Stimulated activated naive CD4-positive, alpha-beta T cell (primary cell): Measurements from ENCODE around the gene RBBP8NL.

Experiments
- DNase-seq, 6 experiments: peaks; one replicate each; lab custom pipeline; 2025; lab: John Stamatoyannopoulos, UW

RBBP8NL gene

DNA sequence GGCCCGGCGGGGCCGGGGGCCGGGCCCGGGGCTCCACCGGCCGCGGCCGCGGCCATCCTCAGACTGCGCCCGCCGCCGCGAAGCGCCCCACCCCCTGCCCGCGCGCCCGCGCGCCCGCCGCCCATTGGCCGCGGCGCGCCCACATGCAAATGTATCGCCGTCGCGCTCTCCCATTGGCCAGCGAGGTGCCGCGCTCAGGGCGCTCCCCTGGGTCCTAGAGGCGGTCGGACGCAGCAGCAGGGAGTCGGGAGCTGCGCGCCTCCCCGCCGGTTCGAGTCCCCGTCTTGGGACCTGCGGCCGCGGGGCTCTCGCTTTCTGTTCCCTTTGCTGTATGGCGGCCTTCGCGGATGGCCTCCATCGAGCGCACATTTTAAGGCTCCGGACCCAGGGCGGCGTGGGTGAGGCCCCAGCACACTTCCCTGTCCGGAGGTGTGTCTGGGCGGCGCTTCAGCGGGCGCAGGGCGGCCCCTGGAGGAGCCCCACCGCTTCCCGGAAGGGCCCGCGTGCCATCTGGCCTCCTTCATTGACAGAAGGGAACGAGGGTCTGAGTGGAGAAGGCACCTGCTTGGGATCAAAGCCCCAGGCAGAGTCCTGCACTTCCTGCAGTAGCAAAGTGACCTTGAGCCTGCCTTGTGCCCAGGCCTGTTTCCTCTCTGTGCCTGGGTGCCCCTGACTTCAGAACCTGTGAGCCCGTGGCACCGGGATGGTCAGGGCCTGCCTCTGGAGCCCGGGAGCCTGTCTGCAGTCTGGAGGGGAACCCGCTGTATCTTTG, 19.9 kb downstream of the RBBP8NL start, which contains the start of gene CABLES2:
Gene CABLES2, minus strand, starts transcription at position 65 of the 772 bp plus-strand sequence. Its CDS starts 9 bp downstream, at position 56.
- peak; percentile 80 to 90 (median 86) for DNase-seq

DNA sequence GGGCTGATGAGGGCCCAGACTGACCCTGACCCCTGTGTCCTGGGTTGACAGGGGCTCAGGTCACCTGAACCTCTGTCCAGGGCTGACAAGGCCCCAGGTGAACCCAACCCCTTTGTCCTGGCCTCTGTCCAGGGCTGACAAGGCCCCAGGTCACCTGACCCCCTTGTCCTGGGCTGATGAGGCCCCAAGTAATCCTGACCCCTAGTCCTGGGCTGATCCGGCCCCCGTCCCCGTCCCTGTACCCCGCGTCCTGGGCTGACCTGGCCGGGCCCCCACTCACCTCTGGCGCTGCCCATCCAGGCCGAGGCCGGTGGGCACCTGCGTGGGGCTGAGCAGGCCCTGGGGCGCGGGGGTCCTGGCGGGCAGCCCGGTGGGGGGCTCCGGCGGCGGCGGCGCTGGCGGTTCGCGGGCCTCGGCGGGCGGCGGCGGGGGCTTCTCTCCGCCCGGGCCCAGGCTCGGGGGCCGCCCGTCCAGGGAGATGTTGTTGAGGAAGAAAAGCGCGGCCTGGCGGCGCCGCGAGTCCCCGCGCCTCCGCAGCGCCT, 20.6 kb downstream of the RBBP8NL start:
- peak in 1 of 6 experiments; percentile 50 for DNase-seq

- no peak for DNase-seq
Measured at GRCh38 chr20:62405981-62406513, 21.3 kb downstream of the RBBP8NL start.

DNA sequence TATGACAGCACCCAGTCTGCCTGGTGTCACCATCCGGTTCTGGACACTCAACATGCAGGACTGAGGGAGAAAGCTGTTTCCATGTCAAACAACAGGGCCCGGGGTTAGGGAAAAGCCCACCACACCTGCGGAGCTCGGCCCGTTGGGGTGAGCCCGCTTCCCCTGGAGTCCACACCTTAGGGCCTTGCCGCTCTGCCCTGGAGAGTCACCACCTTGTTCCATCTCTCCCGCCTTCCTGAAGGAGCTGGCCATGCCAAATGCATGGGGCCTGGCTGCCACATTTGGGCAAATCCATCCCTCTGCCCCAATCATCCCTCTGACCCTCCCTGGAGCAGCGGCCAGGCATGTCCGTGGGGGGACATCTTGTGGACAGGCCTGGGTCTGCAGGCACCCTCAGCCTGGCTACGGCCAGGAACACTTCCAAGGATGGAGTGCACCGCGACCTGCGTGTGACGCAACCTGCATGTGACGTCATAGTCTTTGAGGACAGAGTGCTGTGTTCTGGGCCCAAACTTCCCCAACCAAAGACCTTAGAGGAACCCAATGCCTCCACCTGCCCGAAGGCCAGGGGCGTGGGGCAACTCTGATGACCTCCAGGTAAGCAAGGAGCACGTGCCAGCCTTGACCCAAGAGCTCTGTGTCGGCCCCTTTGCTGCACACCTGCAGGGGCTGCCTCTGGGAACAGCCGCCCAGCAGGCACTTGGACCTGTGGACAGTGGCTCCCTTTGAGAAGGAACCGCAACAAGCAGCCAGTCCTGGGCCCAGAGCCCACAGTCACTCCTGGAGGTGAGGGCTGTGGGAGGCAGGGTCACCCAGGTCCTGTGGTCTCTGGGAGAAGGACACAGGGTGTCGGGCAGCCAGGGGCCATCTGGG, 22.0 kb downstream of the RBBP8NL start:
- no peak for DNase-seq

DNA sequence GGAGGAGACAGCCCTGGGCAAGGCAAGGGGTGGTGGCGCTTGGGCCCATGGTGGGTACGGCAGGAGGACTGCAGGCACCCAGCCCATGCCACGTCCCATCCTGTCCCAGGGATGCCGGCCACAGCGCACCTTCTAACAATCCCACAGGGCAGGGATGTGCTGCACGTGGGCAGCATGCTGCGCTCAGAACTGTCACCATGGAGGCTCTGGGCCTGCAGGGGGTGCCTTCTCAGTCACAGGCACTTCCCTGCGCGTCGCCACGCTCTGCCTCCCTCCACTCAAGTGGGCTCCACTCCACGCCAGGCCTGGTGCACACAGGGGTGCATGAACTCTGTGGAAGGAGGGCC, 22.6 kb downstream of the RBBP8NL start:
- no peak for DNase-seq

DNA sequence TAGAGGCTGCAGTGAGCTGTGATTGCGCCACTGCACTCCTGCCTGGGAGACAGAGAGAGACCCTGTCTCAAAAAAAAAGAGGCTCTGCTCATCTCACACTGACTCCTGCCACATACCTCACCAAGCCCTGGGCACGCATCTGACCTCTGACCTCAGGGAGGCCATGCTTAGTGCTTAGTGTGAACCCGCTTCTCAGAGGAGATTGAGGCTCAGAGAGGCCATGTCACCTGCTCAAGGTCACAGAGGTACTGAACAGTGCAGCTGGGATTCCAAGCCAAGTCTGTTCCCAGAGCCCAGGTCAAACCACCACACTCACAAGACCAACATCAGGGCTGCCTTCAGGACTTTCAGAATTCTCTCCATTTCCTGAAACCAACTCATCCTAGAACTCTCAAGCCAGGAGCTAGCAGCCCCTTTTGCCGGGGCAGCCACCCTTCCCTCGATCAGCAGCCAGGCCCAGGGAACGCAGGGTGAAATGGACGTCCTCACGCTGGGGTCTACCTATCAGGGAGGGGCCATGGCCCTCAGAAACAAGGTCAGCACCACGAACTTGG, 23.1 kb downstream of the RBBP8NL start:
- no peak for DNase-seq

DNA sequence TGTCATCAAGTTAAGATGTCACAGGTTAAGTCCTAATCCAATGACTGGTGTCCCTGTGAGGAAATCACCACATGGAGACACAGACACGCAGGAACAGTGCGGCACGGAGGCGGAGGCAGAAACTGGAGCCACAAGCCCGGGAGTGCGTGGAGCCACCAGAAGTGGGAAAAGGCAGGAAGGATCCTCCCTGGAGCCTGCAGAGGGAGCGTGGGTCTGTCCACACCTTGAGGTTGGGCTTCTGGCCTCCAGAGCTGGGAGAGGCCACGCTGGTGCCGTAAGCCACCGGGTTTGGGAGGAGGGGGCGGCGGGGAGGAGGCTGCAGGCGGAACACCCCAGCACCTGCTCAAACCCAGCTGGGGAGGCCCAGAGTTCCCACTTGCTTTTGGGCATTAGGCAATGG, 24.0 kb downstream of the RBBP8NL start:
- DNase-seq, result no peak

DNA sequence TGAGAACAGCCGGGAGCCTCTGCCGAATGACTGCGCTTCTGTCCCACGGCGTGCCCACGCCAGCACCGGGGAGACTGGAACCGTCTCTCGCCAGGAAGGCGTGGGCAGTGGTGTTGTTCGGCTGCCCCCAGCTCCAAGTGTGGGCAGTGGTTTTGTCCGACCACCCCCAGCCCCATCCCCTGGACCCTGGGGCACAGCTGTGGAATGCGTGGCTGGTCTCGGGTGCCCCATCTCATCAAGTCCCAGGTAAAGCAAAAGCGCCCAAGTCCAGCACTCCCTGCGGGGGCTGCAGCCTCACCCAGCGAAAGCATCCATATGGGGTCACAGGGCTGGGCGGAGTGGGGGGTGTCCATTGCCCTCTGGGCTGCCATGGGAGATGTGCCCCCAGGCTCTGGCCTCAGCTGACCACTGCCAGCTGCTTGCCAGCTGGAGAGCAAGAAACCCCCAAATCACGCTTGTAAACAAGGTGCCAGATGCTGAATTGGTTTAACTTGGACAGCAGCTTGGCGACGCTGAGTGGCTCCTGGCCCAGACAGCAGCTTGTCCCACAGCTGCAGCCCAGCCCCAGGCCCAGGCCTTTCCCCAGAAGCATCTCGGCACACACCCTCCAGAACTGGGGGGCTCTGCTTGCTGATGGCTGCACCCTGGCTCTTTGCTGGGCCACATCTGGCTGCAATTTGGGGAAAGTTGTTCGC, 24.7 kb downstream of the RBBP8NL start:
- DNase-seq, result no peak

- no peak for DNase-seq
Measured at GRCh38 chr20:62401331-62401779, 26.0 kb downstream of the RBBP8NL start.

- DNase-seq, result no peak
Measured at GRCh38 chr20:62400541-62400940, 26.8 kb downstream of the RBBP8NL start.

DNA sequence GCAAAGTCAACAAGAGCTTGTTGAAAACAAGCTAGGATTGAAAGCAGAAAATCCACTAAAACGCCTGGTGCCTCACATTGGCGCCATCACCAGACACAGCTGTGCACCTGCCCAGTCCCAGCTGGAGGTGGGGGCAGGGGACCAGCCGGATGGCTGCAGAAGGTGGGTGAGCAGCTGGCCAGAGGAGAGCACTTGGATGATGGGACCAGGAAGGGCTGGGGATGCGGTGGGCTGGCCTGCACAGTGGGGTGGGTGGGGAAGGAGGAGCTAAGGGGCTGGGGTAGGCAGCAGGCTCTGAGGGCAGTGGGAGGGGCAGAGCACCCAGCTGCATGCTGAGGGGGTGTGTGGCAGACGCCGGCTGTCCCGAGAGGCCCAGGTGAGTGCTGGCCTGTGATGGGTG, 27.3 kb downstream of the RBBP8NL start:
- DNase-seq, result no peak

DNA sequence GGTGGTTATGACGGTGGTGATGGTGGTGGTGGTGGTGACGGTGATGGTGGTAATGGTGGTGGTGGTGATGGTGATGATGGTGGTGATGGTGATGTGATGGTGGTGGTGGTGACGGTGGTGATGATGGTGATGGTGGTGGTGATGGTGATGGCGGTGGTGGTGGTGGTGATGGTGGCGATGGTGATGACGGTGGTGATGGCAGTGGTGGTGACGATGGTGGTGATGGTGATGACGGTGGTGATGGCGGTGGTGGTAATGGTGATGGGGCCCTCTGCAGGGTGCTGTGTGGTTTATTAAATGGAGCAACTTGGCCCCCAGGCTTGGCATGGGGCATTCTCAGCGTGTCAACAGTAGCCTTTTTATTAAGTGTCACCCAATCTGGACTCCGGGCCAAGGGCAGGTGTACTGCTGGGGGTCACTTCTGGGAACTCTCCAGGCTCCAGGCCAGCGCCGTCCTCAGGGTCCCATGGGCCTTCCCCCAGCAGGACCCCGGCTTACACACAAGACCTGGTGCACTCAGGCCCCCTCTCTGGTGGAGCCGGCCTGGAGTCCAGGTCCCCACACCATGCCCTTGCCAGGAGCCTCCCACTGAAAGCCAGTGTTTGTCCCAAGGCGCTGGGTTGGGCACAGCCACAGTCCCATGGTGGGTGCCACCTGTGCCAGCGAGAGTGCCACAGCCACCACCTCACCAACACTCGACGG, 29.1 kb downstream of the RBBP8NL start:
- no peak for DNase-seq

DNA sequence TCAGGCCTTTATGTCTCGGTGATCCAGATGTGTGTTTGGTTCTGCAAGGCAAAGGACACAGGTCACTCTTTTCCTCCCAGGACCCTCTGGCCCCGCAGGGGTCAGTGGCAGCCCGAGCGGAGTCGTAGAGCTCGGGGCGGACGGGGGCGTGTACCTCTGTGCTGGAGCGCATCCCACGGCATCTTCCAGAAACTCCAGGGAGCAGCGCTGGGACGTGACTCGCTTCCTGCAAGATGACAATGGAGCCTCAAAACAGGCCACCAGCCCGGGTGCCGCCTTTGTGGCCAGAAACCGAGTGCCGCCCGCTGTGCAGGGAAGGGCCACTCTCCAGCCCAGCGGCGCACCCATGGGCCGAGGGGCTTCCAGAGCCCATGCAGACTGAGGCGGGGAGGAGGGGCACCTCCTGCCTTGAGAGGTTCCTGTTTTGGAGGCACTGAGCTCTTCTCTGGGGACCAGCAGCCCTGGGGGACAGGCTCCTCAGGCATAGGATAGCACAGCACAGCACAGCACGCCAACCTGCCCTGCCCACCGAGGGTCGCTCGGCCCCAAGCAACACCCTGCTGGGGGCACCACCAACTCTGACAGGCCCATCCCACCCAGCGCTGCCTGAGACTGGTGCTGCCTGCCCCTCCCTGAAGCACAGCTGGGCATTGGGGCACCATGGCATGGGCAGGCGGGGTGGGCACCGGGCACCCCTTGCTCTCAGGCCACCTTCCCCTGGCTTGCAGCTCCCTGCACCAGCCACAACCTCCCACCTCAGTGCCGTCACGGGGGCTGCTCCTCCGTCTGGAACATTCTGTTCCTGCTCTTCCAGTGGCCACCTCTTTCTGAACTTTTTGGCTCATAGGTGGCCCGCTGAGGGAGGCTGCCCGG, 30.7 kb downstream of the RBBP8NL start:
- DNase-seq, result no peak

- no peak for DNase-seq
Measured at GRCh38 chr20:62395311-62396242, 31.8 kb downstream of the RBBP8NL start.

DNA sequence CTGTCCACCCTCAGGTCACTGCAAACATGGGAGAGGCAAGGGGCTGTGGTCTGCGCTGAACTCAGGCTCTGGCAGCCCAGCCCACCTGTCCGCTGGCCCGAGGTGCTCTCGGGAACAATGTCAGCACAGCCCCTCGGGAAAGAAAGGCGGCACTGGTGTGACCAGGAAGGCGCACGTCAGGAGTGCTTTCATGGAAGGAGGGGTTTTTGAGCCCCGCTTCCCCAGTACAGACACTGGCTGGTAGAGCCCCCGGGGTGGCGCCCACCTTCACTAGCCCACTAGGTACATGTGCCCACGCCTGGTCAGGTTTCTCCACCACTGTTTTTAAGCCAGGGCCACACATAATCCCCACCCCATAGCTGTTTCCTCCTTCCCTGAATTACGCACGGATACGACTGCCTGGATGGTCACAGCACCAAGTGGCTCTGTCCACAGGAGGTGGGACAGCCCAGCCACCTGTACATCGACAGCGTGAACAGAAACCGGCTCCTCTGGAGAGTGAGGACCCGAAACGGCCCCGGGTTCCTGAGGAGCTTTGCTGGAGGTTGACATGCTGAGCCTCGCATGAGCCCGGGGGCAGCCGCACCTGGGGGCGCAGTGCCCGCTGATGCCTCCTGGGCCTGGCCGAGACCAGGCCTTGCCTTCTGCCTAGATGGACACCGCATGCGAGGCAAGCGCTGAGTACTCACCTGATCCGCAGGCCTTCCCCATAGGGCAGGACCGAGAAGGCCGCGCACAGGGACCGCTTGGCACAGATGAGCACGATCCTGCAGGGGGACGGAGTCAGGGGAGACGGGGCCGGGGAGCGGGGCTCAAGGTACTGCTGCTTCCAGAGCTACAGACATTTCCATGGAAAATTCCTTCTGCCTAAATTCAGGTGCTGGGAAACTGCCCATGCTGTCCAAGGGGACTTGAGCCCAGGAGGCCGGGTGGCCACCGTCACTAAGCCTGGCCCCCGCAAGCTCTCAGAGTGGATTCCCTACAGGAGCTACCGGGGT, 32.8 kb downstream of the RBBP8NL start:
- DNase-seq, result no peak

- no peak for DNase-seq
Measured at GRCh38 chr20:62393830-62394229, 33.5 kb downstream of the RBBP8NL start.

GRCh38 chr20:62393335-62393665, 34.0 kb downstream of the RBBP8NL start:
- DNase-seq, result no peak
